Mammary epithelial cell (primary cell): ENCODE measurements around the gene PRR3.

ENCODE experiments used
- CTCF ChIP-seq, 2 donors: IDR thresholded peaks in 1 of 2; conservative IDR thresholded peaks in 1 of 2; 2 replicates each; pipeline ENCODE4 v1.5.1; 2011 to 2012; ENCODE audit warnings: inconsistent platforms in 2 of 2, low read length in 2 of 2, mild to moderate bottlenecking in 2 of 2, control low read depth in 1 of 2, low read depth in 1 of 2; ENCODE audit not compliant: insufficient read depth in 1 of 2; ENCODE audit errors: extremely low read depth in 1 of 2
- EZH2 ChIP-seq: IDR thresholded peaks from 2 replicates; pipeline ENCODE4 v1.6.1; 2012; ENCODE audit warnings: low read length, inconsistent platforms, borderline replicate concordance

- TF ChIP-seq CTCF (conservative IDR thresholded peaks at IDR 0.05 in 1 of 2, IDR thresholded peaks at IDR 0.05 in 1 of 2; ENCODE audit: extremely low read depth in 1 of 2, insufficient read depth in 1 of 2, low read depth in 1 of 2, low read length in 2 of 2) (no peak), EZH2 (no peak)
Observed at GRCh38 chr6:30598912-30599624, 42.0 kb downstream of the PRR3 start.
